AG20443 (cell line): ENCODE measurements around the gene INO80B.

ENCODE experiments used
- DNase-seq: peaks from one replicate; pipeline ENCODE4 v3.0.0; 2012; ENCODE audit warnings: low spot score, mixed read lengths

Gene INO80B

DNA sequence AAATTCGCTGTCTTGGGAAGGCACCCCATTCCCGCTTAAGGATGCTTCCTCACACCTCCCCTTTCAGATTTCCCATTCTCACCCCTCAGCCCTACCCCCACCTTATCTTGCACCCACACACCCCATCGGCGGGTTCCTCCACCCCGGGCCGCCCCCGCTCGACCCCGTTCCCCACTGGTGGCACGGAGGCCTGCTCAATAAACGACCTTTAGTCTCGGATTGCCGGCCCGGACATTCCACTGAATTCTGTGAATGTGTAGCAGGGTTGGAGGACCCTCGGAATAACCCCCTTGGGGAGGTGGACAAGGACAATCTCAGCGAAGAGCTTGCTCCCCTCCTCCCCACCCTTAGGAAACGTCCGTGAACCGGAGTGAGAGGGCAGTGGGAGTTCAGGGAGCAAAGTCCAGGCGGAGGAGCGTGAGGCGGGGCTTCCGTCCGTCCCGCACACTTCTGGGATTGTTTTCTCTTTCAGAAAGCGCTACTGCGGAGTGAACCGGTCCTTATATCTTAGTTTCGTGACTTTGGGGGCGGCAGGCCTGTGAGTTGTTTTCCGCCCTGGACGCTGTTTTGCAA, 47.3 kb downstream of the INO80B start:
- no peak for DNase-seq

DNA sequence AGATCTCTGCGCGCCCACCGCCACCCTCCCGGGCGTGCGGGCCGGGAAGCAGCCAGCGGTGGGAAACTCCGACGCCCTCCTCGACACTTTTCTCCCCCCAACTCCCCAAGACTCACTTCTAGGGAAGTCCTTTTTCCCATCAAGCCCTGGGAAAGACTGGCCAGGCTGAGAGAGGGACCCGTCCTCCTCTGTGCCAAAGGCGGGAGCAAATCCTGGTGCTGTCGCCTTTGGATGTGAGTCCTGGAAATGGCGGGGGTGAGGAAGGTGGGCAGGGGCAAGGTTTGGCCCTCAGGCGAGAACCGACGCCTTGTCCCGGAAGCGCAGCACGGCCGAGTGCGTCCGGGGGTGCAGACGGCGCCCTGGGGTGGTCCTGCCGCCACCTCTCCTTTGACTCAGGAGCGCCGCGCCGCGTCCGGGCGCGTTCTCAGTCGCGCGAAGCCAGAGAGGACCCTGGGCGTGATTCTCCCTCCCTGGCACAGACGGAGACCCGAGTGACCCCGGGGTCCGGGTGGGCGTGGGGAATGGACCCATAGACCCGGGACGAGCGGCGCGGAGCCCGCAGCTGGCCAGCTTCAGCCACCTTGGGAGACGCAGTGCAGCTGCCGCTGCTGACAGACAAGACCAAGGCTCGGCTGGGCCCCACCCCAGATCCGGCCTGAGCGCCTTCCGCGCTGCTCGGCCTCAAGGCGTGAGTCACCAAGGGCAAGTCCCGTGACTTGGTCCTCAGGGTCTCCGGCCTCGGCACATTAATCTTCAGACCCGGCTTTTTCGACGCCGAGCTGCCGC, 48.0 kb downstream of the INO80B start:
- peak; percentile 90 for DNase-seq

DNA sequence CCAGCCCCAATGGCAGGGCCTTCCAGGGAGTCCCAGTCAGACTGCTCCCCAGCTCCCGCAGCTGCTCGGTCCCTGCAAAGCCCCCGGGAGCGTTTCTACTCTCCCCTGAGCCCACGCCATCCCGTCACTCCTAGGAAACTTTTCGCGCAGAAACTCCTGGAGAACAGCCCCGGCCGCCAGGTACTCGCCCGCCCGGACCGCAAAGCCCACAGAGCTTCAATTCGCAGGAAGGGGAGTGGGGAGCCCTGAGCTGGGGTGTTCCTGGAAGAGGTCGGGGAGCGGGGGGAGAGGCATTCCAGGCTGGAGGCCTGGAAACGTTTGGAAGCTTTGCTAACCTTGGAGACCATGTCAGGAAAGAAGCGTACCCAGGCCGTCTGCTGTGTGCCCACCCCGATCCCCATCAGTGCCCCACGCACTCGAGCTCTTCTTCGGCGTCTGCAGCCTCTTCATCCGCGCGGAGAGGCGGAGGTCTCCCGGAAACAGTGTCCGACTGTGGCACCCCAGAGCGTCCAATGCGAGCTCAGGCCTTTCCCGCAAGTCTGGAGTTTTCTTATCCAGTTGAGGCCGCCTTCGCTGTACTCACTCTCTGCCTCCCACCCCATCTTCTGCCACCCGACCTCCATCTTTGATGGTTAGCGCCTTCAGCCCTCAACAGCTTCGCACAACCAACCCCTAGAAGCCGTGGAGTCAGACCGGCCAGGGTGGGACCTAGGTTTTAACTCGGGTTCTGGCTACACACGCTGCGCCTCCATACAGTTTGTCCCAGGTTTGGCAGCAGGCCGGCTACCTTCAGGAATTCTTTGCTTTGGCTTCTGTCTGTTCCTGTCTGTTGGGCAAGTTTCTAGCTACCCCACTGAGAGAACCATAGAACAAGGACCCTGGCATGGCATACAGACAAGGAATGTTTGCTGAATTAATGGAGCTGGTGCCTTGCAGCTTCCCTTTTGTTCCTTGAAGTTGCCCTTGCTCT, 48.9 kb downstream of the INO80B start:
- DNase-seq, result no peak

DNA sequence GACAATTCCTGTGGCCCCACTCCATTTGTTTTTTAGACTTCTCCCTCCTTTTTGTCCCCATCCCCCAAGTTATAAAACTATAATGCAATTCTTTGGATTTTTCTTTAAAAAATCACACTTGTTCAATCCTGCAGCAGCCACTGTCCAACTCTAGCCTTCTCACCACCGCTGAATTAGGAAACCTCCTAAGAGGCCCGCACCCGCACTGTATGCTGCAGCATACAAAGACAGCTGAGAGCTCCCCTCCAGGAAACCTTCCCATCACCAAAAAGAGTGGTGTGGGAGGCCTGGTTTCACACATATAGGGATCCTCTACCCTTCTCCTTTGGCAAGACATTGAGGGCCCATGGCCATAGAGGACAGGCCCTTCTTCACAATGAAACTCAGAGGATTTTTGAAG, 49.7 kb downstream of the INO80B start:
- no peak for DNase-seq

DNA sequence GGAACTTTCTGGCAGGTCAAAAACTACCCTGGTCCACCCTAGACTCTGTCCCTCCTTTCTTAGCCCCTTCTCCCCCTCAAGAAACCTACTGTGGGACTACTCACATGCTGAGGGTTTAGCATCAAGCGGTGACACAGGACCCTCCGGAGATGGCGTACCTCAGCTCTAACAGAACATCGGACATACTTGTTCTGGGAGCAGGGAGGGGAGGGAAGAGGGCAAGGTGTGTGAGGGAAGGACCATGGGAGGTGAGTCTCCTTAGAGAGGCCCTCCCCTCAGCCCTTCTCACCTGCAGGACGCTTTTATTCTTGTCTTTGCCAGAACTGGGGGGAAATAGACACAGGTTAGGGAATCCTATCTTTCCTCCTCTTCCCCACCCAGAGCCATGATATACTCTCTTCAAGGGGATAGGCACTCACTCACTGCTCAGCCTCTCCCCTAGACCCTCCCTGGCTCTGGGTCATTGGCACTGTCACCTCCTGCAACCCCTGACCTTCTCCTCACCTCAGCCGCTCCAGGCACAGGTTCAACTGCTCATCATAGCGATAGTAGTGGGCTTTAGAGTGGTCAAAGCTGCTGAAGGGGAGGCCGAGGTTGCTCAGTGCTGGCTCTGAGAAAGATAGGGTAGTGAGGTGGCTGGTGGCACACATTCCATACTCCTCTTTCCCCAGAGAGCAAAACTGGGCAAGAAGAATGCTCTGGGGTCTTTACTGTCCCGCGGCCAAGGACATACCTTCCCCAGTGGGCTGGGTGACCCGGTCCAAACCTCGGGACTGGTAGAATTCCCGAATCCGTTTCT, 50.8 kb downstream of the INO80B start:
- no peak for DNase-seq

DNA sequence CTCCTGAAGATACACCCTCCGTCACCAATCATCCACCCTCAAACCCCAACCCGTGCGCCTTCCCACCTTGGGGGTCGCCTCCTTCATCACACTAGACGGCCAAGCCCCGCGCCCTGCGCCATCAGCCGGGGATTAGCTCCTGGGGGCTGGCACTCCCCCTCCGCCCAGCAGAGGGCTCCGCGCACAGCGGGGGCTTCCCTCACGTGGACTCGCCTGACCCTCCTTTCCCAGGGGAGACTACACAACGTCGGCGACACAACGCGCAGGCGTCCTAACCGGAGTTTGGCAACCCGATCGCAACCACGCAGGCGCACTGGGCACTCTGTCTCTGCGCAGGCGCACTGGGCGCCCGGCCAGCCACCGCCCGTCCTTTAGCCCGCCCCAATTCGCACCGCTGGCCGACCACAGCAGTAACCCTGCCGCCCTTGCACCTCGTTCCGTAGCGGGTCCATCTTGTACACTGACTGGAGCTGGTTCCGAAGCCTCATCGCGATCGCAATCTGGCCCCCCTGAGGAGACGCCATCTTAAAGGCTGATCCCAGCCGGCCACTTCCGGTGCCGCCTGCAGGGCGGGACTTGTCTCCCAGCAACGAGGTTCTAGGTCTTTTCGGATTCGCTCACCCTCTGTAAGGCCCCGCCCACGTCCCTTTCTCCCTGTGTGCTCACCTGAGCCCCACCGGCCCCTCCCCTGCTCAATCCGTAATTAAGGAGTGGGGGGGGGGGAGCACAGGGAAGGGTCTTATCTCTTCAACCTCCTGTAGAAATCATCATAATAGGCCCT, 52.4 kb downstream of the INO80B start, which contains the start of gene PCGF1:
Gene PCGF1, minus strand, starts transcription at position 551 of the 781 bp plus-strand sequence. Its CDS starts 27 bp downstream, at position 524.
- peak; percentile 97 for DNase-seq
